GM12801 (cell line): ENCODE data around the gene ARL10.

ENCODE experiments used
- TF ChIP-seq, protein P1 (sequence below): IDR thresholded peaks from one replicate; pipeline ENCODE4 v1.5.1; 2011; ENCODE audit warnings: control low read depth; ENCODE audit not compliant: insufficient read length; ENCODE audit errors: extremely low read depth

Gene ARL10

DNA sequence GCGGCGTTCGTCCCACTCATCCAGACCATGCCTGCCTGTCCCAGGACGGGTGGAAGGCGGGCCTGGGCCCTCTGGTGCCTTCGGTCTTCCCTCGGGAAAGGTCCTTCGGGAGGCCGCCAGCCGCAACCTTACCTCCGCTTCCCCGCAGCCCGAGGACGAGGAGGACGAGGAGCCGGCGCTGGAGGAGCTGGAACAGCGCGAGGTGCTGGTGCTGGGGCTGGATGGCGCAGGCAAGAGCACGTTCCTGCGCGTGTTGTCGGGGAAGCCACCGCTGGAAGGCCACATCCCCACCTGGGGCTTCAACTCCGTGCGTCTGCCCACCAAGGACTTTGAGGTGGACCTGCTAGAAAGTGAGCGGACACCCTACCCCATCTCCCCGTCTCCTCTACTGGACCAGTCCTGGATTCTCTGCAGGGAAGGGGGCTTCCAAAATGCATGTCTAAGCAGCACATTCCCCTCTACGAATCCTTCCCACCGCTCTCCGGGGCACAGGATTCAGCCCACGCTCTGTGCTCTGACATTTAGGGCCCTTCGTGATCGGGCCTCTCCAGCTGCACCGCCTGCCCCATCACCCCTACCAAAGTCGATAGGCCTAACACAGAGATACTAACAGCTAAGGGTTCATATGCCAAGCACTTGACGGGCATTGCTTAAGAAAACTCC, 1.1 kb downstream of the ARL10 start:
- TF ChIP-seq, protein P1, sequence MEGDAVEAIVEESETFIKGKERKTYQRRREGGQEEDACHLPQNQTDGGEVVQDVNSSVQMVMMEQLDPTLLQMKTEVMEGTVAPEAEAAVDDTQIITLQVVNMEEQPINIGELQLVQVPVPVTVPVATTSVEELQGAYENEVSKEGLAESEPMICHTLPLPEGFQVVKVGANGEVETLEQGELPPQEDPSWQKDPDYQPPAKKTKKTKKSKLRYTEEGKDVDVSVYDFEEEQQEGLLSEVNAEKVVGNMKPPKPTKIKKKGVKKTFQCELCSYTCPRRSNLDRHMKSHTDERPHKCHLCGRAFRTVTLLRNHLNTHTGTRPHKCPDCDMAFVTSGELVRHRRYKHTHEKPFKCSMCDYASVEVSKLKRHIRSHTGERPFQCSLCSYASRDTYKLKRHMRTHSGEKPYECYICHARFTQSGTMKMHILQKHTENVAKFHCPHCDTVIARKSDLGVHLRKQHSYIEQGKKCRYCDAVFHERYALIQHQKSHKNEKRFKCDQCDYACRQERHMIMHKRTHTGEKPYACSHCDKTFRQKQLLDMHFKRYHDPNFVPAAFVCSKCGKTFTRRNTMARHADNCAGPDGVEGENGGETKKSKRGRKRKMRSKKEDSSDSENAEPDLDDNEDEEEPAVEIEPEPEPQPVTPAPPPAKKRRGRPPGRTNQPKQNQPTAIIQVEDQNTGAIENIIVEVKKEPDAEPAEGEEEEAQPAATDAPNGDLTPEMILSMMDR, result no peak

DNA sequence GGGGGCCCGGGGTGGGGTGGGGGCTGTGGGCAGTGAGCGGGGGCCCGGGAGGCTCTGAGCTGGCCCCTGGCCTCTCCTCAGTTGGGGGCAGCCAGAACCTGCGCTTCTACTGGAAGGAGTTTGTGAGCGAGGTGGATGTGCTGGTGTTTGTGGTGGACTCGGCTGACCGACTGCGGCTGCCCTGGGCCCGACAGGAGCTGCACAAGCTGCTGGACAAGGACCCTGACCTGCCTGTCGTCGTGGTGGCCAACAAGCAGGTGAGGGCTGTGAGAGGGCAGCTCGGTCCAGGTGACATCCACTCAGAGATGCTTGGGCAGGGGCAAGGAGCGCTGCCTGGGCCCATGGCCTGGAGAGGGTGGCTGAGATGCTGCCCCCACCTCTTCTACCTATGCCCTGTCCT, 3.4 kb downstream of the ARL10 start:
- TF ChIP-seq, protein P1, result no peak

DNA sequence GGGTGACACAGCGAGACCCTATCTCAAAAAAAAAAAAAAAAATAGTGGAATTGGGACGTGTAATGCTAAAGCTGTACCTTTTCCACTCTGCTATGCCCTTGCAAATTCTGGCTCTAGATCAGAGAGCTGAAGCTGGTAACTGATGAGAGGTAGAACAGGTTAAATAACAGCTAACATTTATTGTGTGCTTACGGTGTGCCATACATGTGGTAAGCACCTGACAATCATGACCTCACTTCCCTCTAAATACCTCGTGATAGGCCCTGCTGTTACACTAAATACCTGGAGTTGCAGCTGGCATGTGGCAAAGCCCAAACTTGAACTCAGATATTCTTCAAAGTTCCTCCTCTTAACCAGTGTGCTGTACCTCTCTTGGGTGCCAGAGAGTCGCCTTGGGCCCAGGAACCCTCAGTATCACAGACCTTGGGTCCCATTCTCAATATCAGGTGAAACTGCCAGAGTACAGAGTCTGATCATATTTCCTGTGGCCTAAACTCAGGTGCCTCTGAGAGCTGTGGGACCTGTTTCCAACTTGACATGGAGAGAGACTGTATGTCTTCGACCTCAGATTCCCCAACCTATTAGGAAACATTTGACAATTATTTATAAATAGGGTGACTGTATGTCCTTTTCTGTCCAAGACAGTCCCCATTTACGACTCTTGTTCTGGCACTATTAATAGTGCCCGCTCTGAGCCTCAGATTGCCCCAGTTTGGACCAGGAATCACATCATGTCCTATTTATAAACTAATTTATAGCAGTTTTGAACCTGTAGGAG, 4.8 kb downstream of the ARL10 start:
- TF ChIP-seq, protein P1, result no peak

DNA sequence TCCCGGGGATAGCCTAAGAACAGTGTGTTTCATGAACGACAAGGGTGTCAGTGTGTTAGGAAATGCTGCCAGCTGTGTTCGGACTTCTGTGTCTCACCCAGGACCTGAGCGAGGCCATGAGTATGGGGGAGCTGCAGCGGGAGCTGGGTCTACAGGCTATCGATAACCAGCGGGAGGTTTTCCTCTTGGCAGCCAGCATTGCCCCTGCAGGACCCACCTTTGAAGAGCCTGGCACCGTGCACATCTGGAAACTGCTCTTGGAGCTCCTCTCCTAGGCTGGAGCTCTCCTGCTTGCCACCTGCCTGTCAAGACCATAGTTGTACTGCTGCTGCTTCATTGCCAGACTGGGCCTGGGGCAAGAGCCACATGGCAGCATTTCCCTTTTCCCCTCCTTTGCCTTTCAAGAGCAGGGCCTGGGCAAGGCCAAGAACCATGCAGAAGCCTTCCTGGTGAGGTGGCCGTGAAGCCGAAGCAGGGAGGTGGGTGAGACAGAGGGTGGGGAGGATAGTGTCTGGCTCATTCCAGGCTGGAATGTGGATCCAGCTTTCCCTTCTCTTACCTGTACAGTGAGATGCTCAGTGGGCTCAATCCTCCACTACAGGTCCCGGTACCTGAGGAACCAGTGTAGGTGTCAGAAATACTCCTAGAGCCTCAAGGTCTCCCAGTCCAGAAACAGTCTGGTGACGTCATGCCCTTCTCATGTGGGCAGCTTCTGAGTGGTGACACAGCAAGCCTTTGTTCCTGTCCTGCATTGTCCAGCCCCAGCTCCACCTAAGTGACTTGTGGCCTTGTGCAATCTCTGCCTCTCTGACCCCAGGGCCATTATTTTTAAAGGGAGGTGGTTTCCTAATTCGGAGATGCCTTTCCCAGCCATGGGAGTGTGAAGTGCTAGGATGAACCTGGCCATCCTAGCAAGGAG, 6.6 kb downstream of the ARL10 start:
- TF ChIP-seq, protein P1, result no peak

DNA sequence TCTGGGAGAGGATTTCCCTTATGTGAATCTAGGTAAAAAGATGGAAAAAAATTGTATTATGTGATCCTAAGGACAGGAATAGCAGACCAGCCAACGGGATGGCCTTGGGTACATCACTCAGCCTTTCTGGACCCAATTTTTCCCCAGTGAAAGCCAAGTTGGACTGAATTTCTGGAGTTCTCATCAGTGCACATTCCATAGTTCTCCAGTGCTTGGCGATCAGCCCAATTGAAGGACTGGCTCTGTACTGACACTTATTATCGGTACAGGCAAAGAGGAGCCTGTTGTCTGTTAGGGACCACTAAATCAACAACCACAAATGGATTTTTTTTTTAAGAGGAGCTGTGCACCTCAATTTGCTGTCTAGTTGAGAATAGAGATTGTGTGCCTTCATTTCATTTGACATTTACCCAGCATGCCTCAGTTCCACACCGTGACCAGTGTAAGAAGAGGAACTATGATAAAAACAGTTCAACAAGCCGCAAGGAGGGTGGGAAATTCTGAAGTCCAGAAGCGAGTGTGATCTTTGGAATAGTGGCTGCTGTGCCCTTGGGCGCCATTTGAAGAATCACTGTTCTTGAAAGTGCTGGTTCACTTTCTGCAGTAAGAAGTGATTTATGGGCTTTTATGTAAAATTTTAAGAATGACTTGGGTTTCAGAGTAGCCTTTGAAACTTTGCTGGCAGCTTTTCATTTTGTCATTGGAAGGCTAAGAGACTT, 8.0 kb downstream of the ARL10 start:
- TF ChIP-seq, protein P1, result no peak

DNA sequence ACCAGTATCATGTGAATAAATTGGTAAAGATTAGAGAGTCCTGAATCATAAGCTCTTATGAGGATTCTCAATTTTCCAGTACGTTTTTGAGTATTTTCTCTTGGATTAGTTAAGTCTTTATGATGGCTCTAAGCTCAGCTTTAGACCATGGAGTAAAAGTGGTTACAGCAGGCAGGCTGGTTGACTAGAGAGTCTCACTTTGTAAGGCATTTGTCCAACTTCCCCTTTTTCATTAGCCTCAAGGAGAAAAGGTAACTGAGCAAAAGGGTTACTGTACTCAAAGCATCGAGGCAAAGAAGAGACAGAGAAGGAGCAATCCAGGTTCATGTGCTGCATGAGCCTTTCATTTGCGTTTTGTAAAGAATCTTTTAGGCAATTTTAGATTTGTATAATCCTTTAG, 14.6 kb downstream of the ARL10 start:
- TF ChIP-seq, protein P1, result no peak
